ENCODE data around the gene E2F8.

The E2F8 gene

DNA sequence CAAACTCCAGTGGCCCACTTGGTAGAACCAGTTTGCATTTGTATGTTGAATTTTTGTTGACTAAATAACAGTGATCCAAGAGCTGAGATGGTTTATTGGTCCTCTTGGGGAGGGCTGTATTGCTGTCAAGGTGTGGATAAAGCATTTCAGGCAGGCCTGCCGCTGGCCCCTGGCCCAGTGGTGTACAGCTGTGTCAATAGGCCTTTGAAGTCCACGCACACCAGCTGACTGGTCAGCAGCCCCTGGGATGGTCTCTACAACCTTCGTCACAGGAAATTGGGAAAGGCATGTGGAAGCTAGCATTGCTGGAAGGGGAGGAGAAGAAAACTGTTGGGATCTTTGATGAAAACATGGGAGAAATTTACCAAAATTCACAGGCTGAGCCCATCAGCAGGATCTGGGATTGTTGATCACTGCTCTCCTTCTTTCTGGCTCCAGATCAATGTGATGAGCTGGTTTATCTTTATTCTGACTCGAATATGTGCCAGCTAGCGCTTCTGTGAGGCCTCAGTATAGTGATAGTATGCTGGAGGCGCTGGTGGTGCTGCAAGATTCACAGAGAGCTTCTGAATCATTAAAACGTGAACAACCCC, 12.5 kb upstream of the E2F8 start:
- no peak for DNase-seq (ENCODE audit: low read depth)

DNA sequence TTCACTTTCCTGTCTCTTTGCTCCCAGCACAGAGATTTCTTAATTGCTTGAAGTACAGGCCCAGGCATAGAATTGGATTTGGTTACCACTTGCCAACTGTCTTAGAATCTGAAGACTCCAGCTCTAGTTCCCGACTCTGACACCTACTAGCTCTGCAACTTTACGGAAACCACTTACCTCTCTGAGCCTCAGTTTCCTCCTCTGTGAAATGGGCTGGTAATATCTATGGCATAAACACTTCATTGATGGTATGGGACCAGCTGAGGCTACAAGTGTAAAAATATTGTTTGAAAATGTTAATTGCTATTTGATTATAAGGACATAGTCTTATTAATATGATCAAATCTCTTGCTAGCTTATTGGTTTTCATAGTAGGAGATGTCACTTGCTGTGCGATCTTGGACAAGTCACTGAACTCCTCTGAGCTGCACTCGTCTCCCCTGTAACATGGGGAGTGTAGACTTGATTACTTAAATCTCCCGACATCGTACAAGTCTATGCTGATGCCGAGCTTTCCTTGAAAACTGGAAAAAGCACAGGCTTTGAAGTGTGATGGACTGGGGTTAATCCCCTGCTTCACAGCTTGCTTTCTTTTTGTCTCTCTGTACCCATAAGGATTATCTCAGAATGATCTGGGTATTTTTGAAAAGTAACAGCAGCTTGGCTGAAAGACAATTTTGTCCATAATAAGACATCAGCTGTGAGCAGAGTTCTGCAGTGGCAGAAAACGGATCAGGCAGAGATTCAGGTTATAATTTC, 11.8 kb upstream of the E2F8 start:
- DNase-seq (ENCODE audit: low read depth), result no peak

DNA sequence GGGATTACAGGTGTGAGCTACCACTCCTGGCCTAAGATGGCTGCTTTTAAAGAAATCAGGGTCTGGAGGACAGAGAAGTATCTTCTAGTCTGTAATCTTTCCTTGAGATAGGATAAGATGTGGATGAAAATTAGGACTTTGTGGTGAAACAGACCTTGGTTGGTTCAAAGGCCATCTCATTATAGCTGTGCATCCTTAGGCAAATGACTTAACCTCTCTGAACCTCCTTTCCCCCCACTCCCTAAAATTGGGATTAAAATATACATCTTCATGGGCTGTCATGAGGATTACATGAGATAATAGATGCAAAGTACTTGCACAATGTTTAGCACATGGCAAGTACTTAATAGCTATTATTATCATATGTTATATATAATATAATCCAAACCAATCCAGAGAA, 10.8 kb upstream of the E2F8 start:
- DNase-seq (ENCODE audit: low read depth), result no peak

DNA sequence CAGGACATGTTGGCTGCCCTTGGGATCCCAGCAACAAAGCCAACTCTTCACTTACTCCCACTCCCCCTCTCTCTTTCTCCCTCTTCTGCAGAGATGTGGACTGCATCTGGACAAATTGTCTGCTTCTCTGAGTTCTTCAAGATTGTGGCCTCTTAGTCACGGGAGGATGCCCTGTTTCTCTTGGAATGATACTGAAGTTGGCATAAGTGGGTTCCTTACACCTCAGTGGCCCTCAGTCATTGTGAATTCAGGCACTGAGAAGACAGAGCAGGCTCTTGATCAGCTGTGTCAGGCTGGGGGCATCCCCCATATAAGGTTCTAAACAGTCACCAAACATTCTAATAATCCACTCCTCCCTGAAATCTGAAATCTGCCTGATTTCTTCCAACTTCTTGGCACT, 6.1 kb upstream of the E2F8 start:
- no peak for DNase-seq (ENCODE audit: low read depth)

DNA sequence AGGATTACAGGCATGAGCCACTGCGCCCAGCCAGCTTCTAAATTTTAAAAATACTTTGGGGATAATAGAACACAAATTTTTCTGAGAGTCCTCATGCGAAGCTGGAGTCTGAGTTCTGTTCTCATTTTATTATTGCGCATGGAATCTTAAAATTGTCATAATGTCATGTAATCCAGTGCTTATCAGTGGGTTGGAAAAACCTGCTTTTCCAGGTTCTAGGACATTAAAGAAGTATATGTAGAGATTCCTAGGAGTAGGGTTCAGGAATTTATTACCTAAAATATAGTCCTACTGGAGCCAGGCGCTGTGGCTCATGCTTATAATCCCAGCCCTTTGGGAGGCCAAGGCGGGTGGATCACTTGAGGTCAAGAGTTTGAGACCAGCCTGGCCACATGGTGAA, 4.6 kb upstream of the E2F8 start:
- DNase-seq (ENCODE audit: low read depth), result no peak

DNA sequence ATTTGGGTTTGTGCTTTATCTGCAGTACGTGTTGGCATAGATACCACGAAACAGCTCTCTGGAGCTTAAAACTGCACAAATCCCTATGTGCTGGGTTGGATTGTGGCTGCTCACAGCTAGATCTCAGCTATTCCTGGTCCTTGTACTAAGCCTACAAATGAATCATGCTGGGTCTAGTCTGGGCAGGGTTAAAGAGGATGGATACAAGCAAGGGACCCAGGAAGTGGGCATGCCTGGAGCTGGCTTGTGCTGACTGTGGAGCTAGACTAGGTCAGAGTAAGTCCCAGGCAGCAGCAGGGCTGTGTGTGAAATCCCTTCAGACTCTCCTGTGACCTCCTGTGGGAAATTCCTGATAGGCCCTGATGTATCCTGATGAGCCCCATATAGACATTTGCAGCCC, 3.9 kb upstream of the E2F8 start:
- DNase-seq (ENCODE audit: low read depth), result no peak

DNA sequence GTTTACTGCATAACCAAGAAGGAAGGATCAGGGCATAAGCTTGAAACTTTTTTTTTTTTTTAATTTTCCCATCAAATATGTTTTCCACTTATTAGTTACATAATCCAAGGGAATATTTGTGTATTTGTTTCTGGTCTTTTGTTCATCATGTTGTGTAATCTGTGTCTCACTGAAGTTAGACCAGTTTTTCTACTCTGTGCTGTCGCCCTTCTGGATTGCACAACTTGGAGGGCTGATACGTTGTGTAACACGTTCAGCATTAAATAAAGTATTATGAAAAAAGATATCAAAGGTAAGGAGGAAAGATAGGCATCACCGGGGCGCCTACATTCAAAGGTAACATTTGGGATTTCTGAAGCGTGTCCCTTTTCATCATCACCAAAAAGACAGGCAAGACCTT, 3.3 kb upstream of the E2F8 start:
- no peak for DNase-seq (ENCODE audit: low read depth)

DNA sequence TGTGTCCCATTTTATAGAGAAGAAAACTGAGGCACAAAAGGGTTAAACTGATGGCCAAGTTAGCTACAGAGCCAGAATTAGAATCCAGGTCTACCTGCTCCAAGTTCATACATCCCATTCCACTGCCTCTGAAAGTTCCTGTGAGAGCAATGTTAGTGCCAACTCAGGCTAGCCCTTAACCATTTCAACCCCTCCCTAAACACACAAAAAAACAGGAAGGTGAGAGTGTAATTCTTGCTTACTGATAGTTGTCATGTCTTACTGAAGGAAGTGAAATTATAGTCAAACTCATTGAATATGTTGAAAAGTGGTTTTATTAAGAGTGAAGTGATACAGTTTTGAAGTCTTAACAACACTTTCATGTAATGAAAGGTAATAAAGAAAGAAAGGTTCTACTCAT, 2.9 kb upstream of the E2F8 start:
- no peak for DNase-seq (ENCODE audit: low read depth)

DNA sequence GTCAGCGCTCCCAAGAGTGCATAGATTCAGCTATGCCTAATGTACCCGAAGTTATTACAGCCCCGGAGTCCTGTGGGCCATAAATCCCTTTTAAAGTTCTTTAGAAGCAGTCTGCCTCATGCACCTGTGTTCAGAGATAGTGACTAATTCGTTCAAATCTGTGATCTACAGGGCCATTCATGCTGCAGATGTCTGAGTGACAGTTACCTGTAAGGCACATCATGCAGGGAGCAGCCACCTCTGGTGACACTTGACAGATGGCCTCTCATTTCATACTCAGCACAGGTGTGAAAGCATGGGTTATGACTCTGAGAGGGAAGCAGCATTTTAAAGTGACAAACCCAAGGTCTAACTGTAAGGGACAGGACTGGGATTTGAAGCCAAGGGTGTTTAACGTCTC, 2.4 kb upstream of the E2F8 start:
- no peak for DNase-seq (ENCODE audit: low read depth)

DNA sequence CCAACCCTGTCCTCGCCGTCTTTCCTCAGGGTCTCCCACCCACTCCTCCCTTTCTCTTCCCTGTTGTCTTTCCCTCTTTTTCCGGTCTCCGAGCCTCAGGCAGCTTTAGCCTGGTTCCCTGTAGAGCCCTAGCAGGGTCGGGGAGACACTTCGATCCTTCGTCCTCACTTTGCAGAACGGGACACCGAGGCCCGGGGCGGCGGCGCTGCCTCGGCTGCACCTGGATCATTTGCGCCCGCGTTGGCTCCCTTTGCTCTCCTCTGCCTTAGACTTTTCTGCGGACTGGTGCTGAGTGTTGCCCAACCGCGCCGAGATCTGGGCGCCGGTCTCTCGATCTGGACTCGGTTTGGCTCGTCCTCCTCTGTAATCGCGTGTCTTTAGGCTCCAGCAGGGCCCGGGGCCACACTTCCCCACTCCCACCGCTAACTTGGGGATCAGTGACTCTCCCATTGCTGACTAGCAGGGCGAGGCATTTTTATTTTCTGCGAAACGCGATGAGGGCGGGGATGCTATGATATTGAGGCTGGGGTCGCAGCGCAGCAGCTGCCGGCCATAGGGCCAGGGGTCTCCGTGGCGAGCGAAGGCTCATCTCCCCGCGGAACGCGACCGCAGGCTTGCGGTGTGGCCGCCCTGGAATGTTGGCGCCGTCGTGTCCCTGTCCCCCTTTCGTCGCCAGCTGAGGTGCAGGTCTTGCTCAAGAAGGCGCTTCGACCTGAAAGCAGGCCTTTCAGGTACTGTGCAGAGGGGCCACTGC, 1.6 kb upstream of the E2F8 start:
- DNase-seq (ENCODE audit: low read depth), result no peak

DNA sequence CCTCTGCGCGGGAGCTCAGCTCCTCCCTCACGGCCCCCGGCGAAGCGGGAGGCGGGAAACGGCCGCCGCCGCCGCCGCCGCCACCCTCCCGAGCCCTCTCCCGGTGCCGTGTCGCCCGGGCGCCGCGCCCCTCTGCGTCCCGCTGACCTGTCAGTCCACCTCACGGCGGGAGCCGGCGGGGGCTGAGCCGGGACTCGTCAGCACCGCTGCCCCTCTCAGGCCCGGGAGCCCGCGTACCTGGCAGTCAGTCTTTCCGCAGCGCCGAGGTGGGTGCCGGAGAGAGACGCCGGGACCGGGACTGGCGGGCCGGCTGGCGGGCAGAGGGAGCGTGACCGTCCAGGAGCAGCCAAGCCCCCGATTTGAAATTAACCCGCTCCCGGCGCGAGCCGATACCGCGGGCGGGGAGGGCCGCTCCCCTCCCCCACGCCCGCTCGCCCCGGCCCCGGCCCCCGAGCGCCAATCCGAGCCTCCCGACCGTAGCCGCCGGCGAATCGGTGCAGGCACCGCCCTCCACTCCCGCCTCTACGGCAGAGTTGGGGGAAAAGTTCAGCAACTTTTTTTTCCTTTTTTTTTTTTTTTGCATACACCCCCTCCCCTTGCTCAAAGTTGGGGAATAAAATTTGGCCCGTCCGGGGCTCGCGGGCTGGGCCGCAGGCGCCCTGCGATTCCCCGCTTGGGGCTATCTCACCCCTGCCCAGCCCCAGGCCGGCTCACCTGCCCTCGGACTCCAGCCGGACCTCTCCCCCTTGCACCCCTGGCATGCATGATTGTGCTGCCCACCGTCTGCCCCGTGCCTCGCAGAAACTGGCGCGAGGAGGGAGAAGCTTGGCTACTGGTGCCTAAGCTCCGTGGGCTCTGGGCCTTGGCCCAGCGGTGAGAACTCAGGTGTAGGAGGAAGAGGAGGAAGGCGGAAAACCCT, 774 bp upstream of the E2F8 start:
- DNase-seq (ENCODE audit: low read depth), result no peak

DNA sequence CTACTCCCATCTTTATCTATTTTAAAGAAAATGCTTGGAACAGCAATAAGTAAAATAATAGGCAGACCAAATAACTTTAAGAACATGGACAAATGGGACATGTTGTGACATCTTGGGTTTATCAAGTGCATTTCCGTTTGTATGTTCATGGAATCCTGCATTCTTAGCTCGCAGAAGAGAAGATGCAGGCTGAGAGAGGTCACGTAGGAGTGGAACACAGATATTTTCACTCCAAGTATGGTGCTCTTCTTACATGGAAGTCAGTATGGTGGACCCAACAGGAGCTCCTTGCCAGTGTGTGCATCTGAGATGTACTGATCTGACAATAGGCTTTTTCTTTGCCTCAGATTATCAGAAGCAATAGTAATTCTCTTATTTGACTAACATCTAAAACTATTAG, 1.7 kb downstream of the E2F8 start:
- no peak for DNase-seq (ENCODE audit: low read depth)

DNA sequence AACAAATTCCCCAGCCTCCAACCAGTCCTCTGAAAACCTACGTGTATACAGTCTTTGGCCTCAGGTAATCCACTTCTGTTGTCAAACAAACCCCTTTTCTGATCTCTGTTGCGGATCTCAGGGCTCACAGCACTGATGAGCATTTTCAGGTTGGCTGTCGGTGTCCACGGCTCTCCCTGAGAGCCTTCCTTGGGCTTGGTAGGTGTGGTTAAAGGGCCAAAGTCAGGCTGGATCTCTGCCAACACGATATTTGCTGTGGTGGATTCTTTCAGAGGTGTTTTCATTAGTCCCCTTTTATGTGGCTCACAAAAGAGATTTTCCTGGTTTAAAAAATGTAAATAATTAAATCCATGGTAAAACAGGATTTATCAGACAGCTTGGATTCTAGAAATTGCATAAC, 2.9 kb downstream of the E2F8 start:
- DNase-seq (ENCODE audit: low read depth), result no peak

DNA sequence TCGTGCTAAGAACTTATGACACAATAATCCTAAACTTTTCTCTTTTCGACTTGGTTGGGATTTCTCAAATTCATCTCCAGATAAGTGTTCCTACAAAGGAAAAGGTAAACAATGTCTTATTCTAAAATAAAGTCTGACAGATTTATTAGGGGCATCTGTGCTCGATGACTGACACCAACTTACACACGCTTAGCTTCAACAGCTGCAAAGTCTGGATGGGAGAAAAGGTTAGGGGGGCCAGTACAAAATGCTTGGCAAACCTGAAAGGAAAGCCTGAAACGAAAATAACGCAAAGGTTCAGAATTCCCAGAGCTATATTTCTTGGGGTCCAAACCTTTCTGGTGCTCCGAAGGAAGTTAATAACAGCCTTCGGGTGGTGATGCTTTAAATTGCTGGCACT, 3.4 kb downstream of the E2F8 start:
- no peak for DNase-seq (ENCODE audit: low read depth)

DNA sequence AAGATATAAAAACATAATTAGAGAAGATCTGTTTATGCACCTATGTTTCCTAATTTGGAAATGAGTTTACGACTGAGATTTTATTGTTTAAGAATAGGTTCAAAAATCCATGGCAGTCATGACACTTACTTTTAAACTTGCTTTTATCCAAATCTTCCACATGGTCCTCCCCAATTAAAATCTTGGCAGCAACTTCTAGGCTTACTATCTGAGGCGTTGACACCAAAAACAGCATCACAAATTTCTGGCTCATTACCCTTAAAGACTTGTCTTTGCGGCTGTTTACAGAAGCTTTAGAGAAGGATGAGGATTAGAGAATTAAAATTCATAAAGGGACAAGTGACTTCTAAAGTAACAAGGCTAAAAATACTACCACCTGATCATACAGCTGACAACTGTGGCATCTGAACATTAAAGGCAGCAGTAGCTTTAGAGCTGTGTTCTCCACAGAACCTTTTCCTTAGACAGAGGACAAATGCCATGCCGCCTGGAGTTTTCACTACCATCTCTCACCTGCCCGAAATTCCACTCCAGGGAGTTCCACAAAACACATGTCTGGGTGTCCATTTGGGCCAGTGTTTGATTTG, 6.4 kb downstream of the E2F8 start:
- no peak for DNase-seq (ENCODE audit: low read depth)

DNA sequence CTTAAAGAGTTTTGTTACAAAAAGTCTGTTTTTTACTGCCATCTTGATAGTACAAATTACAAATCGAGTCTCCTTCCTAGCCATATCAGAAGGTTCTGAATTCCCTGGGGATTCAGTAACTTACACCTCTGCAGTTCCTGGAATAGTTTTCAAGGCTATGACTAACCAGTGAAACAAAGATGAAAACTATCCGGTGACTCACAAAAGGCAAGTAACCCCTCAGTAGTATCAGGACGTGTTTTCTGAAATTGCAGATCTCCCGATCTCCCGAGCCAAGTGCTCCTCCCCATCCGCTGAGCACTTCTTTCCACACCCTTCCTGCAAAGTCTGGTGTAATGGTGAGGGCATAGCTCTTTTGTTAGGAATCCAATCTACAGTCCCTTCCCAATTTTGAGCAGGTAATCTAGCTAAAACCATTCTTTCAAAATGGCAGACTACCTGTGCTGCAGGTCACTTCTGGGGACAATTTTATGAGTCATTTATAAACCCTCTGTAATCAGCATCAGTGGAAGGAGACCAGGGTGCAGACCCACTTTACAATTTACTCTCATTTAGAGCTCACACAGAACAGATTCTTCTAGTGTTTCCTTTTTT, 7.7 kb downstream of the E2F8 start:
- peak; percentile 56 for DNase-seq (ENCODE audit: low read depth)

DNA sequence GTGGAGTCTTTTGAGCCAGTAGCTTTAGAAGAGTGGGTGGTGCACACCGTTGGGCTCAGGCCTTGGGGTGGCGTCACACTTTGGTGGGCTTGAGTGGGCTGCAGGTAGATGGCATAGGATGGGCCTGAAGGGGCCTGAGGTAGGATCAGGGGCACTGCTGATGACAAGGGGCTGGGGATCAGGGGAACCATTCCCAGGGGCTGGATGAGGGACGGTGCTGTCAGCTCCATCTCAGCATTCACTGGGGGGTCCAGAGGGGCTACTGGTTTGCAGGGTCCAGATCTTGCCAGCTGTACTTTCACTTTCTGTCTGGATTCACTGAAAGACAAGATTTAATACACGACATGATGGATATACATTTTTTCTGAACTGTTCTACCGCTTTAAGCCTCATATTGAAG, 11.1 kb downstream of the E2F8 start:
- DNase-seq (ENCODE audit: low read depth), result no peak

DNA sequence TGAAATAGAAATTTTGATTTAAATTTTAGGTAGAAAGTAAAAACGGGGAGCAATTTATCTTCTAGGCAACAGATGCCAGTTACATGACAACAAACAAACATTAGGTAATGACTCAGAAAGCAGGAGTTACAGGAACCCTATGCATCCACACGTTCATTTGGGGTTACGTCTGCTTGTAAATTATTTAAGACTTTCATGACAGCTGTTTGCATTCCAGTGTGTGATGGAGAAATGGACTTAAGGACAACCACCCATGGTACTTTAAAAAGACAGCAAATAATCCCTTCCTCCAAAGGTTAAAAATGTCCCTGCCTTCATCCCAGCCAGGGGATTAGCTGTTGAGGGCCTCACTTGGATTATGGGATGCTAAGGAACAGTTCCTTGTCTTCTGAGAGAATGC, 11.8 kb downstream of the E2F8 start:
- no peak for DNase-seq (ENCODE audit: low read depth)

DNA sequence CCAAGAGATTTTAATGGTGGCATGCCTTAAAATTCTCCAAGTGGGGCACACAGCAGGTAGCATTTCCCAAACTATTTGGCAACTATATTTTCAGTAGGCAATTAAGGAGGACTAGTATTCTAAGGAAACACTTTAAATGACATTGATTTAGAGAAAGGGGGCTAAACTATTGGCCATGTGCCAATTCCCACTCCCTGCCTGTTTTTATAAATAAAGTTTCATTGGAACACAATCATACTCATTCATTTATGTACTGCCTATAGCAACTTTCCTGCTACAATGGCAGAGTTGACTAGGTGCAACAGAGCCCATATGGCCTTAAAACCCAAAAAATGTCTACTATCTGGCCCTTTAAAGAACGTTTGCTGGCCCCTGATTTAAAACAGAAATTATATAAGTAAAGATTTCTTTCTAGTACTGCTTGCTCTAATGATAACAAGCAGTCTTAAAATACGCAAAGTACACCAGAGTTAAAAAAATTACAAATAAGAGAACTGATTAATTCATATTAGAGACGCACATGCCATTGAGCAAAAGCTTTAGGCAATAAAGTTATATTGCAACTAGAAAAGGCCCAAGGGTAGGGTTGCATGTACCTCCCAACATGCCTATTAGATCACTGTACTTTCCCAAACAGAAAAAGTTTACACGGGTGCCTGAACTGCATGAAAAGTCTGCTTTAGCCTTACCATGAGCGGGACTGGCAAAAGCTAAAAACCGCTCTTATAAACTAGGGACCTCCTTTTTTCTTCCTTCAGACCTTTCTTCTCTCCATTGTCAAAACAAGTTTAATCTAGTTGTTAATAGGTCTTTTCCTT, 14.2 kb downstream of the E2F8 start:
- DNase-seq (ENCODE audit: low read depth), result no peak

DNA sequence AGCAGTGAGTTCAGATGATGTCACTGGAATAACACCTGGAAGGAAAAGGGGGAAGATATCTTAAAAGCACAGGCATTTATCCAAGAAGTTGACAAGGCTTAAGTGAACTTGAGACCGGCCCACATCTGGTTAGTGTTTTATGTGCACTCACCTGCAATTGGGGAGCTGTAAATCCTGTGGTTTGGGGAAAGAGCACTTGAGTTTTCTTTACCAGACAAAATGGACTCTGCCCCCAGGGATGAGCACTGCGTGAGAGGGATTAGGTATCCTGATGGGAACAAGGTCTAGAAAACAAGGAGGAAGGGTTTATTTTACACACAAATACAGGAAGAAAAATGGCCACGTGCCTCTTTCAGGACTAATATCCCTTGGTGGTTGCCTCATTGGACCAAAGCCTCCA, 15.2 kb downstream of the E2F8 start:
- no peak for DNase-seq (ENCODE audit: low read depth)

DNA sequence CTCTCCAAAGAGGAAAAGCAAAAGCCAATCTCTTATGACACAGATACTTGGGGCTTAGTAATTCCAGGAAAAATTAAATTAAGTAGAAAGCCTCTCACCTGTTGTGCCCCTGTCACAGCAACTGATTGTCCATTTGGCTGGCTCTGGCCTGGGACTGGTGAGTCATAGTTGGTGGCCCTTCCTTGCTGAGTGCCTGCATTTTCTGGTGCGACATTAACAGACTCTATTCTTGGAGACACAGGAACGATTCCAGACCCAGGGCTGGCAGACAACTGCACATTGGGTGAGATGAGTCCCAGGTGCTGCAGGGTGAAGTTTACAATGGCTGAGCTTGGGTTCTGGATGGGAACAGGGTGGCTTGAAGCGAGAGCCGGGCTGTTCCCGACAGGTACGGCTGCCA, 15.6 kb downstream of the E2F8 start:
- DNase-seq (ENCODE audit: low read depth), result no peak
